GM12801 (cell line): ENCODE data around the gene CSAG1.
"Not testable (repeated sequence)": the region's sequence is repeated elsewhere in the genome, so short reads cannot be mapped to it uniquely, and the experiment has no call there.

Experiments used
- CTCF ChIP-seq: IDR thresholded peaks from one replicate; pipeline ENCODE4 v1.5.1; 2011; ENCODE audit warnings: control low read depth; ENCODE audit not compliant: insufficient read length; ENCODE audit errors: extremely low read depth

The CSAG1 gene

GRCh38 chrX:152735101-152735500 is 1.6 kb upstream of the CSAG1 start:
- TF ChIP-seq CTCF, result no peak

GRCh38 chrX:152725409-152725808 is 8.1 kb downstream of the CSAG1 start:
- TF ChIP-seq CTCF, result no peak

- TF ChIP-seq CTCF, result not testable (repeated sequence)
These were observed 19.4 kb downstream of the CSAG1 start, which contains the start of gene MAGEA2B for GRCh38 chrX:152713815-152714787. TSS of gene MAGEA2B (plus strand) at chrX:152714628. CDS start at chrX:152717107, 2,479 bp downstream.

GRCh38 chrX:152709173-152709572 is 24.3 kb downstream of the CSAG1 start, which contains the start of gene CSAG2:
TSS of gene CSAG2 (minus strand) at chrX:152709273. CDS start at chrX:152709112, 161 bp downstream.
- not testable (repeated sequence) for TF ChIP-seq CTCF

GRCh38 chrX:152697952-152698931 is 35.3 kb downstream of the CSAG1 start, which contains the start of gene MAGEA3:
TSS of gene MAGEA3 (plus strand) at chrX:152698794. CDS start at chrX:152700833, 2,039 bp downstream.
- TF ChIP-seq CTCF, result not testable (repeated sequence)
